GM23338 (cell line): ENCODE results near the gene P2RX7. TPM values are rescaled to one million over a fixed set of nuclear protein-coding genes. Genes with fewer than 3 reads are reported as not detected.
"Not testable (repeated sequence)": the region's sequence is repeated elsewhere in the genome, so short reads cannot be mapped to it uniquely, and the experiment has no call there.

Source experiments
- ATAC-seq: fragments of 200-7000 bp; cut with Tn5 transposase; 3 replicates; pipeline ENCODE4 v1.9.1; 2020
- DNase-seq: peaks from one replicate; pipeline ENCODE4 v3.0.0-alpha.2; 2015; ENCODE audit warnings: low spot score
- H2AFZ ChIP-seq: fragments of 200-600 bp; sonication (generic); 2 replicates; pipeline ENCODE4 v1.8.0; 2016; ENCODE audit warnings: antibody characterized with exemption, mild to moderate bottlenecking, moderate library complexity
- H3F3A ChIP-seq: fragments of 200-600 bp; sonication (generic); replicated peaks from 2 replicates; pipeline ENCODE4 v1.8.0; 2017; ENCODE audit warnings: antibody characterized with exemption, mixed run types, low read depth
- H3K27ac ChIP-seq: fragments of 200-600 bp; sonication (generic); 2 replicates; pipeline ENCODE4 v1.6.1; 2016; ENCODE audit warnings: low read depth
- H3K27me3 ChIP-seq: fragments of 200-600 bp; sonication (generic); 2 replicates; pipeline ENCODE4 v1.8.0; 2016; ENCODE audit warnings: mild to moderate bottlenecking, mixed run types, moderate library complexity; ENCODE audit not compliant: insufficient read depth
- H3K36me3 ChIP-seq: fragments of 200-600 bp; sonication (generic); 2 replicates; pipeline ENCODE4 v1.8.0; 2016; ENCODE audit warnings: mild to moderate bottlenecking; ENCODE audit not compliant: insufficient read depth
- H3K4me1 ChIP-seq: fragments of 200-600 bp; sonication (generic); 2 replicates; pipeline ENCODE4 v1.8.0; 2016; ENCODE audit warnings: mild to moderate bottlenecking, moderate library complexity; ENCODE audit not compliant: insufficient read depth
- H3K4me2 ChIP-seq: fragments of 200-600 bp; sonication (generic); 2 replicates; pipeline ENCODE4 v1.7.1; 2017; ENCODE audit warnings: mixed run types
- H3K4me3 ChIP-seq: fragments of 200-600 bp; sonication (generic); 2 replicates; pipeline ENCODE4 v1.6.1; 2016; ENCODE audit warnings: mixed run types
- H3K79me2 ChIP-seq: fragments of 200-600 bp; sonication (generic); replicated peaks from 2 replicates; pipeline ENCODE4 v1.8.0; 2017; ENCODE audit warnings: mild to moderate bottlenecking; ENCODE audit not compliant: insufficient read depth
- H3K9me2 ChIP-seq: fragments of 200-600 bp; sonication (generic); 2 replicates; pipeline ENCODE4 v1.8.0; 2017; ENCODE audit not compliant: insufficient read depth
- H4K20me1 ChIP-seq: fragments of 200-600 bp; sonication (generic); replicated peaks from 2 replicates; pipeline ENCODE4 v1.8.0; 2017; ENCODE audit warnings: mild to moderate bottlenecking; ENCODE audit not compliant: insufficient read depth
- H3K27ac Mint-ChIP-seq: 2 replicates; pipeline ENCODE4 v1.8.0; 2020; ENCODE audit warnings: inconsistent platforms, mild to moderate bottlenecking, moderate library complexity, mixed read lengths
- H3K27me3 Mint-ChIP-seq: 3 replicates; pipeline ENCODE4 v1.8.0; 2022; ENCODE audit warnings: low read depth, mild to moderate bottlenecking, moderate library complexity, mixed read lengths, inconsistent platforms; ENCODE audit not compliant: insufficient read depth, poor library complexity
- H3K36me3 Mint-ChIP-seq: 3 replicates; pipeline ENCODE4 v1.8.0; 2021; ENCODE audit warnings: low read depth, mild to moderate bottlenecking, inconsistent platforms, moderate library complexity, mixed read lengths
- H3K4me1 Mint-ChIP-seq: 3 replicates; pipeline ENCODE4 v1.8.0; 2020; ENCODE audit warnings: mild to moderate bottlenecking, inconsistent platforms, mixed read lengths
- H3K4me3 Mint-ChIP-seq: 3 replicates; pipeline ENCODE4 v1.8.0; 2021; ENCODE audit warnings: moderate library complexity, mild to moderate bottlenecking, inconsistent platforms, mixed read lengths
- H3K9me3 Mint-ChIP-seq: 3 replicates; pipeline ENCODE4 v1.8.0; 2020; ENCODE audit warnings: moderate library complexity, mild to moderate bottlenecking, inconsistent platforms, mixed read lengths
- CREB1 ChIP-seq: fragments of 250-450 bp; sonication (Bioruptor Pico); IDR thresholded peaks from 2 replicates; pipeline ENCODE4 v1.5.0; 2020; ENCODE audit warnings: low read depth, mild to moderate bottlenecking, moderate library complexity
- ETS1 ChIP-seq: IDR thresholded peaks from 2 replicates; pipeline ENCODE4 v1.6.1; 2016; ENCODE audit warnings: antibody characterized with exemption
- EZH2 ChIP-seq: fragments of 200-600 bp; sonication (generic); IDR thresholded peaks from one replicate; pipeline ENCODE4 v1.8.0; 2017; ENCODE audit warnings: antibody characterized with exemption, mild to moderate bottlenecking, low read depth; ENCODE audit not compliant: unreplicated experiment
- EZH2phosphoT487 ChIP-seq: fragments of 200-600 bp; sonication (generic); IDR thresholded peaks from one replicate; pipeline ENCODE4 v1.8.1; 2018; ENCODE audit warnings: antibody characterized with exemption; ENCODE audit not compliant: unreplicated experiment
- POLR2AphosphoS5 ChIP-seq: IDR thresholded peaks from 2 replicates; pipeline ENCODE4 v1.6.1; 2016; ENCODE audit warnings: antibody characterized with exemption, low read depth
- STAT1 ChIP-seq: IDR thresholded peaks from one replicate; pipeline ENCODE4 v1.6.1; 2016; ENCODE audit warnings: antibody characterized with exemption; ENCODE audit not compliant: unreplicated experiment
- ZNF114 ChIP-seq: fragments of 250-450 bp; sonication (Bioruptor Pico); IDR thresholded peaks from 2 replicates; pipeline ENCODE4 v1.5.0; 2020; ENCODE audit warnings: mild to moderate bottlenecking, moderate library complexity
- ZNF331 ChIP-seq: fragments of 250-450 bp; sonication (Bioruptor Pico); IDR thresholded peaks from 2 replicates; pipeline ENCODE4 v1.5.0; 2020; ENCODE audit warnings: low read depth, mild to moderate bottlenecking, moderate library complexity
- ZNF462 ChIP-seq: fragments of 250-450 bp; sonication (Bioruptor Pico); IDR thresholded peaks from 2 replicates; pipeline ENCODE4 v1.5.0; 2020; ENCODE audit warnings: mild to moderate bottlenecking, moderate library complexity
- polyA plus RNA-seq: library from polyadenylated mRNA; unstranded; fragments of >200 nt; fragmentation: Nextera tagmentation; extraction: Ambion mirVana; gene quantifications from 2 replicates; pipeline ENCODE4 v1.2.1, GENCODE V29; 2016
- total RNA-seq: library from RNA; depleted of rRNA; stranded (reverse); fragments of >200 nt; shearing (Covaris generic); gene quantifications from 2 replicates; pipeline ENCODE4 v1.2.3, GENCODE V29; 2014

Gene P2RX7
- total and polyA plus RNA-seq, 2 experiments from 2014 or later, result 0.24 to 0.48 TPM

GRCh38 chr12:121203482-121203881 lies 70.8 kb downstream of the P2RX7 start (continued):
- TF ChIP-seq ZNF462, result no peak
- no peak for TF ChIP-seq STAT1
- TF ChIP-seq EZH2phosphoT487, result no peak
- no peak for TF ChIP-seq CREB1 (CRISPR knock-in tag)
- TF ChIP-seq EZH2, result no peak

GRCh38 chr12:121205491-121205890 lies 72.8 kb downstream of the P2RX7 start:
- no peaks in the 10 kb centered on the region for H3K36me3 Mint-ChIP-seq
- no peaks in the 10 kb centered on the region for H3K79me2 ChIP-seq
- DNase-seq, result no peak
- H3K27me3 ChIP-seq, result peaks cover 15% of the 10 kb centered on the region; the same call in 1 of the 2 replicates
- H3K27me3 Mint-ChIP-seq, result peaks cover 6% of the 10 kb centered on the region
- H3K4me2 ChIP-seq, result no peak overlapping the region
- H4K20me1 ChIP-seq, result no peaks in the 10 kb centered on the region; the same call in 1 of the 2 replicates
- H3K9me2 ChIP-seq, result no peaks in the 10 kb centered on the region
- H3K27ac ChIP-seq, result no peak overlapping the region
- ATAC-seq, result no peak
- TF ChIP-seq ZNF114 (CRISPR knock-in tag), result no peak
- no peak for TF ChIP-seq POLR2AphosphoS5
- no peak for TF ChIP-seq ETS1
- TF ChIP-seq CREB1 (CRISPR knock-in tag), result no peak
- no peak for TF ChIP-seq ZNF331 (CRISPR knock-in tag)
- TF ChIP-seq EZH2phosphoT487, result no peak
- TF ChIP-seq STAT1, result no peak
- H3K4me3 ChIP-seq, result no peak overlapping the region
- H3K4me3 Mint-ChIP-seq, result no peak overlapping the region
- H3K36me3 ChIP-seq, result no peaks in the 10 kb centered on the region
- H3K4me1 ChIP-seq, result no peaks in the 10 kb centered on the region
- no peak overlapping the region for H2AFZ ChIP-seq
- H3K27ac Mint-ChIP-seq, result no peak overlapping the region
- no peaks in the 10 kb centered on the region for H3K9me3 Mint-ChIP-seq
- peaks cover under 1% of the 10 kb centered on the region; the same call in 1 of the 2 replicates for H3F3A ChIP-seq
- no peaks in the 10 kb centered on the region for H3K4me1 Mint-ChIP-seq

- H3K4me3 ChIP-seq, H3K79me2 ChIP-seq, H3K27ac Mint-ChIP-seq, DNase-seq, ATAC-seq, H3K36me3 ChIP-seq, H2AFZ ChIP-seq, H3K9me3 Mint-ChIP-seq, H3K9me2 ChIP-seq, H3K4me3 Mint-ChIP-seq, H3K36me3 Mint-ChIP-seq, H3K4me2 ChIP-seq, H4K20me1 ChIP-seq, H3K4me1 Mint-ChIP-seq, H3K27ac ChIP-seq, H3F3A ChIP-seq, H3K4me1 ChIP-seq: not testable (repeated sequence)
- H3K27me3 Mint-ChIP-seq, result peaks cover 13% of the 10 kb centered on the region
- H3K27me3 ChIP-seq, result peaks cover 15% of the 10 kb centered on the region; the same call in 1 of the 2 replicates
These were observed 75.9 kb downstream of the P2RX7 start for GRCh38 chr12:121208571-121208970.
